Ascending aorta (tissue), 2 donors: Measurements from ENCODE around the gene MYCT1. TPM values are rescaled to one million over a fixed set of nuclear protein-coding genes. Genes with fewer than 3 reads are reported as not detected.

Experiments used
- DNase-seq, 2 donors: peaks; one replicate each; pipeline ENCODE4 v3.0.0-alpha.2; 2019; ENCODE audit warnings: low spot score in 2 of 2
- H3K27ac ChIP-seq, 2 donors: fragments of 200-600 bp; sonication (generic); one replicate each; pipeline ENCODE4 v1.5.1; 2016 to 2017; ENCODE audit warnings: mild to moderate bottlenecking in 1 of 2
- H3K27me3 ChIP-seq: fragments of 200-600 bp; sonication (generic); one replicate; pipeline ENCODE4 v1.5.1; 2017
- H3K36me3 ChIP-seq, 2 donors: fragments of 200-600 bp; sonication (generic); one replicate each; pipeline ENCODE4 v1.5.1; 2016
- H3K4me1 ChIP-seq, 2 donors: fragments of 200-600 bp; sonication (generic); one replicate each; pipeline ENCODE4 v1.5.1; 2016 to 2017; ENCODE audit warnings: mild to moderate bottlenecking in 1 of 2
- H3K4me3 ChIP-seq, 2 donors: fragments of 200-600 bp; sonication (generic); one replicate each; pipeline ENCODE4 v1.5.1; 2016 to 2017; ENCODE audit warnings: mild to moderate bottlenecking in 1 of 2
- H3K9me3 ChIP-seq, 2 donors: fragments of 200-600 bp; sonication (generic); one replicate each; pipeline ENCODE4 v1.5.1; 2016
- intact Hi-C: fragments of 100-400 bp; cut with DNase I; formaldehyde crosslinking; loops from one replicate; pipeline ENCODE4 v1.15.1; 2023
- total RNA-seq: library from RNA; depleted of rRNA; stranded (reverse); fragments of >200 nt; gene quantifications from one replicate; pipeline ENCODE4 v1.1.0, GENCODE V29; 2016
- TF ChIP-seq, protein P1 (sequence below), 3 experiments: fragments of 200-600 bp in 2 of 3; fragments of 450-650 bp in 1 of 3; sonication (generic) in 2 of 3; IDR thresholded peaks; one replicate each; pipeline ENCODE4 v1.5.1; 2016 to 2019; ENCODE audit warnings: antibody characterized with exemption in 3 of 3, mild to moderate bottlenecking in 1 of 3, moderate library complexity in 1 of 3

Gene MYCT1, protein sequence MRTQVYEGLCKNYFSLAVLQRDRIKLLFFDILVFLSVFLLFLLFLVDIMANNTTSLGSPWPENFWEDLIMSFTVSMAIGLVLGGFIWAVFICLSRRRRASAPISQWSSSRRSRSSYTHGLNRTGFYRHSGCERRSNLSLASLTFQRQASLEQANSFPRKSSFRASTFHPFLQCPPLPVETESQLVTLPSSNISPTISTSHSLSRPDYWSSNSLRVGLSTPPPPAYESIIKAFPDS
- total RNA-seq = 15.6 TPM

DNA sequence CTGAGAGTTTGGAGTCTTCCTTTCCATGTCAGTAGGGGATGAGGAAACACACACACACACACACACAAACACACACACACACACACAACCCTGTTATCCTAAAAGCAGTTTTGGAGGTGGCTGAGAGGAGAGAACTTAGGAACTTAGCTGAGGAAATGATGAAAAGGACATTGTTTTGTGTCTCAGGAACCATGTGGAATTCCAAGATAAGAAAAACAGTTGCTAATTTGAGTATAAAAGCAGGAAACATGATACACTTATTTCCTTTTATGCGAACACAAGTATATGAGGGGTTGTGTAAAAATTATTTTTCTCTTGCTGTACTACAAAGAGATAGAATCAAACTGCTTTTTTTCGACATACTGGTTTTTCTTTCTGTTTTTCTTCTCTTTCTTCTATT, at the start of gene MYCT1:
Gene MYCT1, plus strand, starts transcription at position 264 of the 400 bp plus-strand sequence. Its CDS starts 6 bp downstream, at position 270.
- no peak for DNase-seq
- Histone ChIP-seq H3K4me3 (no peak within 1 kb of the TSS), H3K4me1 (no peaks in the 10 kb centered on the region), H3K9me3 (no peaks in the 10 kb centered on the region), H3K27me3 (no peaks in the 10 kb centered on the region), H3K27ac (no peak within 1 kb of the TSS), H3K36me3 (no peaks in the 10 kb centered on the region)
- TF ChIP-seq, protein P1, sequence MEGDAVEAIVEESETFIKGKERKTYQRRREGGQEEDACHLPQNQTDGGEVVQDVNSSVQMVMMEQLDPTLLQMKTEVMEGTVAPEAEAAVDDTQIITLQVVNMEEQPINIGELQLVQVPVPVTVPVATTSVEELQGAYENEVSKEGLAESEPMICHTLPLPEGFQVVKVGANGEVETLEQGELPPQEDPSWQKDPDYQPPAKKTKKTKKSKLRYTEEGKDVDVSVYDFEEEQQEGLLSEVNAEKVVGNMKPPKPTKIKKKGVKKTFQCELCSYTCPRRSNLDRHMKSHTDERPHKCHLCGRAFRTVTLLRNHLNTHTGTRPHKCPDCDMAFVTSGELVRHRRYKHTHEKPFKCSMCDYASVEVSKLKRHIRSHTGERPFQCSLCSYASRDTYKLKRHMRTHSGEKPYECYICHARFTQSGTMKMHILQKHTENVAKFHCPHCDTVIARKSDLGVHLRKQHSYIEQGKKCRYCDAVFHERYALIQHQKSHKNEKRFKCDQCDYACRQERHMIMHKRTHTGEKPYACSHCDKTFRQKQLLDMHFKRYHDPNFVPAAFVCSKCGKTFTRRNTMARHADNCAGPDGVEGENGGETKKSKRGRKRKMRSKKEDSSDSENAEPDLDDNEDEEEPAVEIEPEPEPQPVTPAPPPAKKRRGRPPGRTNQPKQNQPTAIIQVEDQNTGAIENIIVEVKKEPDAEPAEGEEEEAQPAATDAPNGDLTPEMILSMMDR (IDR thresholded peaks at IDR 0.05) = no peak
- intact Hi-C loops = no loop called here

DNA sequence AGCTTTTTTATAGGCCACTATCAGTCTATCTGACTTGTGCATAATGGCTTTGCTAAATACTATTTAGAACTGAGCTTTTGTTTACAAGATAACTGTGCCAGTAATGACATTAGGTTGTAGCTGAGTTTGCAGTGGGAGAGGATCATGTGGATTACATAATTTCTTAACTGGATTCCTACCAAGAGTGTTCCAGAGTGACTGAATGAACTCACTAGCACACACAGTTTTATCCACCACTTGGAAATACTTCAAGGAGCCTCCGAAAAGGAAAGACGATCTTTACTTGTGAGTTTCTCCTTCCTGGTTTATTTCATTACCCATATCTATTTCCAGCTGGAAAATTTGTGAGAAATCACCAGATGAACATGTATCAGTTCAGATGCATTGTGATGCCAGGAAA, 49.6 kb upstream of the MYCT1 start:
- no peak for DNase-seq
- Histone ChIP-seq H3K4me3 (no peak overlapping the region), H3K9me3 (no peaks in the 10 kb centered on the region), H3K36me3 (no peaks in the 10 kb centered on the region), H3K4me1 (no peaks in the 10 kb centered on the region), H3K27ac (no peak overlapping the region), H3K27me3 (no peaks in the 10 kb centered on the region)
- TF ChIP-seq, protein P1 (IDR thresholded peaks at IDR 0.05) = no peak
- intact Hi-C loops = no loop called here

DNA sequence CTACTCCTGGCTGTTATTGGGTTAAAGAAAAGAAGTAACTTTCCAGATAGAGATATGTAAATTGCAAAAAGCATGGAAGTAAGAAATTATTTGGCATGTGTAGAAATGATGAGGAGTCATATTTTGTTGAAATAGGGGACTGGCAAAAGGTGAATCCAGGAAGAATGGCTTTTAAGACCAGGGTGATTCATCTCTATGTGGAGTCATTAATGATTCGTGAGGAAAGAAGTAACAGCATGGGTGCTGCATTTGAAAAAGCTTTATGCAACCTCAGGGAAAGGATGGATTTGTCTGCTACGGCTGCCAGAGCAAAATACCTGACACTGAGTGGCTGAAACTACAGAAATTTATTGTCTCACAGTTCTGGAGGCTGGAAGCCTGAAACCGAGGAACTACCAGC, 45.7 kb upstream of the MYCT1 start:
- no peak overlapping the region for H3K27ac ChIP-seq
- no peak overlapping the region for H3K4me3 ChIP-seq
- no peaks in the 10 kb centered on the region for H3K36me3 ChIP-seq
- no peaks in the 10 kb centered on the region for H3K4me1 ChIP-seq
- TF ChIP-seq, protein P1 (IDR thresholded peaks at IDR 0.05) = no peak
- H3K9me3 ChIP-seq = no peaks in the 10 kb centered on the region
- DNase-seq = no peak
- intact Hi-C loops = no loop called here
- no peaks in the 10 kb centered on the region for H3K27me3 ChIP-seq

DNA sequence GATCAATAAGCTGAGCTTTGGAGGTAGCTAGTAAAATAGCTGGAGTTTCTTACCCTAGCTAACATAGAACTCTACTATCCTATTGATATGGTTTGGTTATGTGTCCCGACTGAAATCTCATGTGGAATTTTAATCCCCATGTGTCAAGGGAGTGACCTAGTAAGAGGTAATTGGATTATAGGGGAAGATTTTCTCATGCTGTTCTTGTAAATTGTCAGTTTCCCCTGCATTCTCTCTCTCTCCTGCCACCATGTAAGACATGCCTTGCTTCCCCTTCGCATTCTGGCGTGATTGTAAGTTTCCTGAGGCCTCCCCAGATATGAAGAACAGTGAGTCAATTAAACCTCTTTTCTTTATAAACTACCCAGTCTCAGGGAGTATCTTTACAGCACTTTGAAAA, 35.9 kb upstream of the MYCT1 start:
- Histone ChIP-seq H3K9me3 (no peaks in the 10 kb centered on the region), H3K36me3 (no peaks in the 10 kb centered on the region), H3K27me3 (no peaks in the 10 kb centered on the region), H3K27ac (no peak overlapping the region), H3K4me3 (no peak overlapping the region), H3K4me1 (no peaks in the 10 kb centered on the region)
- DNase-seq = no peak
- intact Hi-C loops = no loop called here
- TF ChIP-seq, protein P1 (IDR thresholded peaks at IDR 0.05) = no peak

DNA sequence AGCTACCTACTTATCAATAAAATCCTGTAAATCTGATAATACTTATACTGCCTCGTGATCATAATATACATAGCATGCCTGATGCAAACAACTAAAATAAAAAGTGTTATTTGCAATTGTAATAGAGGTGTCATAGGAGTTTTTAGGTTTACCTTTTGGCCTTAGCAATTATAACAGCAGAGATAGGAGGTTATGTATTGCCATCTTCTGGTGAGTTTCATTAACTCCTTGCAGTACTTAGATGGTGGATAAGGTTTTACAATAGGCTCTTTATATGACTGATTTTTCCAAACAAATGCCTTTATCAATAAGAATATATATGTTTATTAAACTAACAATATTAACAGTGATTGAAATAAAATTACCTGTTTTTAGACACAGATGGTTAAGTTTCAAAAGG, 27.8 kb upstream of the MYCT1 start:
- intact Hi-C loops = no loop called here
- TF ChIP-seq, protein P1 (IDR thresholded peaks at IDR 0.05) = peak in 2 of 3 experiments; percentile 15 to 31
- H3K27me3 ChIP-seq = no peaks in the 10 kb centered on the region

DNA sequence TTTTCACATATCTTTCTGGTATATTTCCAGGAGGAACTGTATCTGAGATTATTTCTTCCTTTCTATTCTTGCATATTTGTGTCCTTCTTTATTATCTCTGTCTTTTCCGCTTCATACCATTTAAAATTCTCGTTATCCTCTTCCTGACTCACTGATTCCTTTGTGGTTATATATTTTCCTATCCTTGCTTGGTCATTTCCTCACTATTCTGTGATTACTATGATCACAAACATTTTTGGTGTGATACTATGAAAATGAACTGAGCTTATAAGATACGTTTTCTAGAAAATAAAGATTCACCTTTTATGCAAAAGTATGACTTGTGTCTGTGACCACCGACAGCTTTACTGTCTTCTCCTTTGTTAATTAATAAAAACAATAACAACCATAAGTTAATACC, 26.5 kb upstream of the MYCT1 start:
- no peaks in the 10 kb centered on the region for H3K4me1 ChIP-seq
- intact Hi-C loops = no loop called here
- TF ChIP-seq, protein P1 (IDR thresholded peaks at IDR 0.05) = no peak

More for the DNA sequence above, 27.8 kb upstream of the MYCT1 start:
- no peak for DNase-seq
- Histone ChIP-seq H3K4me1 (no peaks in the 10 kb centered on the region), H3K9me3 (no peaks in the 10 kb centered on the region), H3K4me3 (no peak overlapping the region), H3K27ac (no peak overlapping the region), H3K36me3 (no peaks in the 10 kb centered on the region)

More for the DNA sequence above, 26.5 kb upstream of the MYCT1 start:
- Histone ChIP-seq H3K9me3 (no peaks in the 10 kb centered on the region), H3K27ac (no peak overlapping the region), H3K36me3 (no peaks in the 10 kb centered on the region), H3K4me3 (no peak overlapping the region), H3K27me3 (no peaks in the 10 kb centered on the region)
- no peak for DNase-seq
